ENCODE results near the gene RHO.

DNA sequence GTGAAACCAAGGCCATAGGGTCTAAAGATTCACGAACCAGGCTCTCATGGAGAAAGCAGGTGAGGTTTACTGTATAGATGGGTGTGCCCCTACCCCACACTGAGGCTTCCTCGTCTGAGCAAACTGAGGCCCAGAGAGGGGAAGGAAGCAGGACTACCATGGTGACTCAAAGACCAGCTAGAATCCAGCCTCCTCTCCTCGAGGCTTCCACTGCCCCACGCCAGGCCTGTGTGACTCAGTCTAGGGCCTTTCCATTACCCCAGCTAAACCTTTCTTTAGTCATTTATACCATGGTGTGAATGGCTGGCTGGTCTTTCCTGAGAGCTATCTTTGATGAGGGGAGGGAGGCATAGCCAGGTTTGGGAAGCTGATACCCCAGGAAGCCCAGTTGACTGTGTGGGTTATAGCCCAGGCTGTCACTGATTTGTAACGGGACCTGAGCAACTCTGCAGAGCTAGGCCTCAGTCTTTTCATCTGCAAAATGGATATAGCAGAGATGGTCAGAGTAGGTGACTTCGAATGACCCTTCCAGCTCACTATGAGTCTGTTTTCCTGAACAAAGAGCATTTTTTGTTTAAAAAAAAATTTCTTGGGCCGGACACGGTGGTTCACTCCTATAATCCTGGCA, 3.0 kb upstream of the RHO start:
- TF ChIP-seq, protein P1, sequence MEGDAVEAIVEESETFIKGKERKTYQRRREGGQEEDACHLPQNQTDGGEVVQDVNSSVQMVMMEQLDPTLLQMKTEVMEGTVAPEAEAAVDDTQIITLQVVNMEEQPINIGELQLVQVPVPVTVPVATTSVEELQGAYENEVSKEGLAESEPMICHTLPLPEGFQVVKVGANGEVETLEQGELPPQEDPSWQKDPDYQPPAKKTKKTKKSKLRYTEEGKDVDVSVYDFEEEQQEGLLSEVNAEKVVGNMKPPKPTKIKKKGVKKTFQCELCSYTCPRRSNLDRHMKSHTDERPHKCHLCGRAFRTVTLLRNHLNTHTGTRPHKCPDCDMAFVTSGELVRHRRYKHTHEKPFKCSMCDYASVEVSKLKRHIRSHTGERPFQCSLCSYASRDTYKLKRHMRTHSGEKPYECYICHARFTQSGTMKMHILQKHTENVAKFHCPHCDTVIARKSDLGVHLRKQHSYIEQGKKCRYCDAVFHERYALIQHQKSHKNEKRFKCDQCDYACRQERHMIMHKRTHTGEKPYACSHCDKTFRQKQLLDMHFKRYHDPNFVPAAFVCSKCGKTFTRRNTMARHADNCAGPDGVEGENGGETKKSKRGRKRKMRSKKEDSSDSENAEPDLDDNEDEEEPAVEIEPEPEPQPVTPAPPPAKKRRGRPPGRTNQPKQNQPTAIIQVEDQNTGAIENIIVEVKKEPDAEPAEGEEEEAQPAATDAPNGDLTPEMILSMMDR (IDR thresholded peaks at IDR 0.05; ENCODE audit: borderline replicate concordance, extremely low read depth, low read length, poor library complexity, severe bottlenecking): no peak
- TF ChIP-seq EZH2 (IDR thresholded peaks at IDR 0.05; ENCODE audit: borderline replicate concordance, low read depth, low read length, severe bottlenecking): no peak
